ENCODE results near the gene CRYBB3.

DNA sequence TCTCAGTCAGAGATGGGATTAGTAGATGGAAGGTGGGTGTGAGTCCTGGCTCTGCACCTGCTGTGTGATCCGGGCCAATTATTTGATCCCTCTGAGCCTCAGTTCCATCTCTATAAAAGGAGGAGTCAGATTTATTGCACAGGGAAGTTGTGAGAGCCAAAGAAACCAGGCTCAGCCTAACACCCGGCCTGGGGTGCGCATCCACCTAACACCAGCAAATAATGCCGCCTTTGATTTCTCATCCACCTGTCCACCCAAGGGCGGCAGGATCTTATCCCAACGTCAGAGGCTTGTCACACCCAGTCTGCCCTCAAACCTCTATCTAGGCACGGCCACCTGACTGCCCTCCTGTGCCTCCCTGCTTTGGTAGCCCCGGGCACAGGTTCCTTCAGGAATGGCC lies 22.1 kb downstream of the CRYBB3 start:
- TF ChIP-seq ZNF551 (CRISPR knock-in tag; IDR thresholded peaks at IDR 0.05), result no peak
- no peak for TF ChIP-seq EZH2 (IDR thresholded peaks at IDR 0.05; ENCODE audit: borderline replicate concordance, low read depth, low read length)
- no peak for TF ChIP-seq TARDBP (IDR thresholded peaks at IDR 0.05)
- no peak for TF ChIP-seq TEAD2 (tag; IDR thresholded peaks at IDR 0.05)

Measured in K562 (cell line).